HEK293T (cell line): ENCODE measurements around the gene FHIT.

Experiments
- CTCF ChIA-PET: fragments of 350-600 bp; formaldehyde crosslinking; extraction: SDS; loops from one replicate; lab custom pipeline; 2021; ENCODE audit warnings: antibody characterized with exemption, inconsistent platforms; lab: Yijun Ruan, JAX
- POLR2A ChIA-PET: fragments of 350-600 bp; formaldehyde crosslinking; extraction: SDS; loops from one replicate; lab custom pipeline; 2020; ENCODE audit warnings: antibody characterized with exemption, inconsistent platforms; lab: Yijun Ruan, JAX
- DNase-seq: peaks from one replicate; pipeline ENCODE4 v3.0.0; 2012; ENCODE audit warnings: mixed read lengths; ENCODE audit errors: extremely low spot score
- ARNT ChIP-seq: fragments of 450-650 bp; IDR thresholded peaks from 2 replicates; pipeline ENCODE4 v1.6.1; 2017; ENCODE audit warnings: mild to moderate bottlenecking
- BHLHE40 ChIP-seq: fragments of 450-650 bp; IDR thresholded peaks from 2 replicates; pipeline ENCODE4 v1.6.1; 2016; ENCODE audit warnings: mild to moderate bottlenecking, moderate library complexity, borderline replicate concordance
- CTBP1 ChIP-seq: fragments of 450-650 bp; IDR thresholded peaks from 2 replicates; pipeline ENCODE4 v1.6.1; 2016; ENCODE audit warnings: borderline replicate concordance
- ELF4 ChIP-seq: fragments of 450-650 bp; IDR thresholded peaks from 2 replicates; pipeline ENCODE4 v1.6.1; 2017; ENCODE audit warnings: antibody characterized with exemption
- FOXA1 ChIP-seq: fragments of 450-650 bp; IDR thresholded peaks from 2 replicates; pipeline ENCODE4 v1.6.1; 2016; ENCODE audit warnings: mild to moderate bottlenecking
- FOXK2 ChIP-seq: fragments of 450-650 bp; IDR thresholded peaks from 2 replicates; pipeline ENCODE4 v1.6.1; 2016; ENCODE audit warnings: mild to moderate bottlenecking
- FOXM1 ChIP-seq: fragments of 450-650 bp; IDR thresholded peaks from 2 replicates; pipeline ENCODE4 v1.6.1; 2017; ENCODE audit warnings: mild to moderate bottlenecking, borderline replicate concordance
- HDGF ChIP-seq: fragments of 450-650 bp; IDR thresholded peaks from 2 replicates; pipeline ENCODE4 v1.6.1; 2017; ENCODE audit warnings: antibody characterized with exemption, borderline replicate concordance
- L3MBTL2 ChIP-seq: fragments of 450-650 bp; conservative IDR thresholded peaks from 2 replicates; pipeline ENCODE4 v1.6.1; 2016; ENCODE audit warnings: mild to moderate bottlenecking
- LEF1 ChIP-seq: fragments of 450-650 bp; IDR thresholded peaks from 2 replicates; pipeline ENCODE4 v1.6.1; 2017; ENCODE audit warnings: mild to moderate bottlenecking, borderline replicate concordance
- NFRKB ChIP-seq: fragments of 450-650 bp; IDR thresholded peaks from 2 replicates; pipeline ENCODE4 v1.6.1; 2016; ENCODE audit warnings: mild to moderate bottlenecking, moderate library complexity
- PKNOX1 ChIP-seq: fragments of 450-650 bp; IDR thresholded peaks from 2 replicates; pipeline ENCODE4 v1.6.1; 2016
- SP1 ChIP-seq: fragments of 450-650 bp; IDR thresholded peaks from 2 replicates; pipeline ENCODE4 v1.6.1; 2017
- SUZ12 ChIP-seq: fragments of 450-650 bp; IDR thresholded peaks from 2 replicates; pipeline ENCODE4 v1.6.1; 2016; ENCODE audit warnings: mild to moderate bottlenecking
- TARDBP ChIP-seq: fragments of 450-650 bp; IDR thresholded peaks from 2 replicates; pipeline ENCODE4 v1.6.1; 2016
- ZNF384 ChIP-seq: fragments of 450-650 bp; IDR thresholded peaks from 2 replicates; pipeline ENCODE4 v1.6.1; 2016

Gene FHIT

GRCh38 chr3:60461267-60461666 is 790.0 kb downstream of the FHIT start:
- TF ChIP-seq ARNT = no peak
- no peak for TF ChIP-seq FOXM1
- no peak for TF ChIP-seq TARDBP
- no peak for TF ChIP-seq FOXA1
- TF ChIP-seq LEF1 = no peak
- no peak for TF ChIP-seq ZNF384
- TF ChIP-seq HDGF = no peak
- TF ChIP-seq CTBP1 = no peak
- TF ChIP-seq BHLHE40 = no peak
- TF ChIP-seq SP1 = no peak
- TF ChIP-seq PKNOX1 = no peak
- no peak for TF ChIP-seq L3MBTL2
- no peak for TF ChIP-seq NFRKB
- no peak for TF ChIP-seq FOXK2
- TF ChIP-seq ELF4 = no peak
- no peak for TF ChIP-seq SUZ12
- CTCF ChIA-PET = no interaction called here
- no peak for DNase-seq
- POLR2A ChIA-PET = no interaction called here

- TF ChIP-seq PKNOX1 (no peak), FOXA1 (no peak), NFRKB (no peak), ELF4 (no peak), HDGF (no peak), L3MBTL2 (no peak), CTBP1 (no peak)
- no peak for DNase-seq
- ChIA-PET CTCF (no interaction called here), POLR2A (no interaction called here)
Measured at GRCh38 chr3:60456180-60456579, 795.1 kb downstream of the FHIT start.

GRCh38 chr3:60453326-60453725 is 797.9 kb downstream of the FHIT start:
- POLR2A ChIA-PET = no interaction called here
- TF ChIP-seq CTBP1 (no peak), PKNOX1 (no peak), ELF4 (no peak), NFRKB (no peak), FOXA1 (no peak)
- no peak for DNase-seq
- CTCF ChIA-PET = no interaction called here

GRCh38 chr3:60448696-60449095 is 802.6 kb downstream of the FHIT start:
- CTCF ChIA-PET = no interaction called here

GRCh38 chr3:60445446-60445845 is 805.8 kb downstream of the FHIT start:
- ChIA-PET POLR2A (no interaction called here), CTCF (interaction anchor here (0.7 kb wide), 1 partner anchor 448 kb away, joined by 3 read pairs; no protein-coding TSS in a partner anchor)
- TF ChIP-seq NFRKB (no peak), BHLHE40 (no peak), TARDBP (no peak)
- no peak for DNase-seq

More at GRCh38 chr3:60448696-60449095, 802.6 kb downstream of the FHIT start:
- POLR2A ChIA-PET = no interaction called here
- TF ChIP-seq FOXK2 = no peak
- TF ChIP-seq ZNF384 = no peak
- TF ChIP-seq PKNOX1 = no peak
- no peak for TF ChIP-seq NFRKB
- no peak for TF ChIP-seq ARNT
- no peak for TF ChIP-seq SP1
- TF ChIP-seq ELF4 = no peak
- no peak for TF ChIP-seq SUZ12
- no peak for TF ChIP-seq FOXA1
- no peak for TF ChIP-seq FOXM1
- TF ChIP-seq HDGF = no peak
- TF ChIP-seq LEF1 = no peak
- TF ChIP-seq CTBP1 = no peak
- no peak for TF ChIP-seq L3MBTL2
- TF ChIP-seq TARDBP = no peak
- no peak for TF ChIP-seq BHLHE40
- DNase-seq = no peak

- no peak for DNase-seq
- POLR2A ChIA-PET = no interaction called here
- TF ChIP-seq PKNOX1 (no peak), LEF1 (no peak), SP1 (no peak), CTBP1 (no peak), FOXK2 (no peak), SUZ12 (no peak), FOXM1 (no peak), NFRKB (no peak), ELF4 (no peak), FOXA1 (no peak), HDGF (no peak), ZNF384 (no peak), L3MBTL2 (no peak), TARDBP (no peak), ARNT (no peak), BHLHE40 (no peak)
- CTCF ChIA-PET = no interaction called here
Measured at GRCh38 chr3:60444898-60445437, 806.3 kb downstream of the FHIT start.
